Esophagus squamous epithelium (tissue), 5 donors: ENCODE measurements around the gene DPM3. TPM values are rescaled to one million over a fixed set of nuclear protein-coding genes. Genes with fewer than 3 reads are reported as not detected.

Experiments used
- DNase-seq: peaks from one replicate; lab custom pipeline; 2025; lab: John Stamatoyannopoulos, UW
- H3K27ac ChIP-seq, 4 donors: fragments of 200-600 bp; sonication (generic); one replicate each; pipeline ENCODE4 v1.5.1; 2016 to 2019; ENCODE audit warnings: mild to moderate bottlenecking in 1 of 4
- H3K27me3 ChIP-seq, 4 donors: fragments of 200-600 bp; sonication (generic); 1 replicate in 3 of 4; 2 replicates in 1 of 4; pipeline versions ENCODE4 v1.5.1 to v1.6.0; 2017 to 2021; ENCODE audit warnings: antibody characterized with exemption in 1 of 4
- H3K36me3 ChIP-seq, 3 donors: fragments of 200-600 bp; sonication (generic); one replicate each; pipeline ENCODE4 v1.5.1; 2016 to 2019
- H3K4me1 ChIP-seq, 3 donors: fragments of 200-600 bp; sonication (generic); one replicate each; pipeline ENCODE4 v1.5.1; 2017 to 2019
- H3K4me3 ChIP-seq, 4 donors: fragments of 200-600 bp; sonication (generic); 1 replicate in 3 of 4; 2 replicates in 1 of 4; pipeline ENCODE4 v1.5.1; 2016 to 2019; ENCODE audit warnings: mild to moderate bottlenecking in 2 of 4, moderate library complexity in 1 of 4
- H3K9me3 ChIP-seq, 3 donors: fragments of 200-600 bp; sonication (generic); one replicate each; pipeline ENCODE4 v1.5.1; 2016 to 2019
- POLR2A ChIP-seq, 4 donors: fragments of 450-650 bp; IDR thresholded peaks; one replicate each; pipeline ENCODE4 v1.6.1; 2017; ENCODE audit warnings: antibody characterized with exemption in 4 of 4, mild to moderate bottlenecking in 4 of 4, moderate library complexity in 3 of 4
- WGBS, 2 donors: methylation state at CpG; one replicate each; pipeline ENCODE4 v1.1.5; 2018; 5-methylcytosine and 5-hydroxymethylcytosine counted together
- intact Hi-C: fragments of 100-400 bp; cut with DNase I; formaldehyde crosslinking; loops from one replicate; pipeline ENCODE4 v1.15.0; 2022
- total RNA-seq, 4 donors: library from RNA; depleted of rRNA; stranded (reverse); fragments of >200 nt; gene quantifications; one replicate each; pipeline ENCODE4 v1.1.0, GENCODE V29; 2016
- TF ChIP-seq, protein P1 (sequence below), 6 experiments: fragments of 450-650 bp in 4 of 6; fragments of 200-600 bp in 2 of 6; sonication (generic) in 2 of 6; IDR thresholded peaks; one replicate each; pipeline ENCODE4 v1.5.1; 2016 to 2019; ENCODE audit warnings: antibody characterized with exemption in 6 of 6, mild to moderate bottlenecking in 4 of 6, moderate library complexity in 4 of 6
- donor health status: DM: yes; HTN: yes; CAD: no.

DPM3 gene
- total RNA-seq, 4 donors from 2014 or later: 33.1 to 67.7 (median 45.4) TPM

DNA sequence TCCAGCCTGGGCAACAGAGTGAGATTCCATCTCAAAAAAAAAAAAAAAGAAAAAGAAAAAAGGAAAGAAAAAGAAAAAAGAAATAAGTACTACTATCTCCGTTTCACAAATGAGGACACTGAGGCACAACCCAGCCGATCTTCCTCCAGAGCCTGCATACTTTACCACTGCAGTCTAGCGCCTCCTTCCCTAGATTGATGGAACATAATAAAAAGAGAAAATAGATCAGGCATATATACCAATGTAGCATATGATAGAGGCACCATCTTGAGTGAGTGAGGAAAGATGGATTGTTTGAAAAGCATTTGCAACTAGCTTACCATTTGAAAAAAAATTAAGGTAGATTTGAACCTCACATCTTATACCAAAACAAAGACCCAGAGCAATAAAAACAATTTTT is 5.2 kb upstream of the DPM3 start:
- no peak for DNase-seq
- Histone ChIP-seq H3K27ac (no peak overlapping the region), H3K4me3 (no peak overlapping the region), H3K9me3 (no peaks in the 10 kb centered on the region), H3K27me3 (no peaks in the 10 kb centered on the region), H3K4me1 (peaks cover 0 to 3% (median 0%) of the 10 kb centered on the region in 3 donors), H3K36me3 (no peaks in the 10 kb centered on the region)
- TF ChIP-seq, protein P1, sequence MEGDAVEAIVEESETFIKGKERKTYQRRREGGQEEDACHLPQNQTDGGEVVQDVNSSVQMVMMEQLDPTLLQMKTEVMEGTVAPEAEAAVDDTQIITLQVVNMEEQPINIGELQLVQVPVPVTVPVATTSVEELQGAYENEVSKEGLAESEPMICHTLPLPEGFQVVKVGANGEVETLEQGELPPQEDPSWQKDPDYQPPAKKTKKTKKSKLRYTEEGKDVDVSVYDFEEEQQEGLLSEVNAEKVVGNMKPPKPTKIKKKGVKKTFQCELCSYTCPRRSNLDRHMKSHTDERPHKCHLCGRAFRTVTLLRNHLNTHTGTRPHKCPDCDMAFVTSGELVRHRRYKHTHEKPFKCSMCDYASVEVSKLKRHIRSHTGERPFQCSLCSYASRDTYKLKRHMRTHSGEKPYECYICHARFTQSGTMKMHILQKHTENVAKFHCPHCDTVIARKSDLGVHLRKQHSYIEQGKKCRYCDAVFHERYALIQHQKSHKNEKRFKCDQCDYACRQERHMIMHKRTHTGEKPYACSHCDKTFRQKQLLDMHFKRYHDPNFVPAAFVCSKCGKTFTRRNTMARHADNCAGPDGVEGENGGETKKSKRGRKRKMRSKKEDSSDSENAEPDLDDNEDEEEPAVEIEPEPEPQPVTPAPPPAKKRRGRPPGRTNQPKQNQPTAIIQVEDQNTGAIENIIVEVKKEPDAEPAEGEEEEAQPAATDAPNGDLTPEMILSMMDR (IDR thresholded peaks at IDR 0.05): peak in 1 of 6 experiments; percentile 7
- TF ChIP-seq POLR2A (IDR thresholded peaks at IDR 0.05): no peak
- 79% methylated on average over 3 of the region's 3 CpGs for WGBS, 2 donors
- intact Hi-C loops: no loop called here

DNA sequence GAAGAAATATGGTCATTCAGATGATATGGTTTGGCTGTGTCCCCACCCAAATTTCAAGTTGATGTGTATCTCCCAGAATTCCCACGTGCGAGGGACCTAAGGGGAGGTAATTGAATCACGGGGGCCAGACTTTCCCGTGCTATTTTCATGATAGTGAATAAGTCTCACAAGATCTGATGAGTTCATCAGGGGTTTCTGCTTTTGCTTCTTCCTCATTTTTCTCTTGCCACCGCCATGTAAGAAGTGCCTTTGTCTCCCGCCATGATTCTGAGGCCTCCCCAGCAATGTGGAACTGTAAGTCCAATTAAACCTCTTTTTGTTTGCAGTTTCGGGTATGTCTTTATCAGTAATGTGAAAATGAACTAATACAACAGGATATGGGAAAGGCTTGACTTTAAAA is 1.4 kb upstream of the DPM3 start:
- TF ChIP-seq POLR2A (IDR thresholded peaks at IDR 0.05): no peak
- TF ChIP-seq, protein P1 (IDR thresholded peaks at IDR 0.05): no peak
- WGBS, 2 donors: 85 to 88% methylated on average over 7 of the region's 7 CpGs
- no peak for DNase-seq
- Histone ChIP-seq H3K4me1 (peaks cover 7 to 37% (median 17%) of the 10 kb centered on the region in 3 donors), H3K4me3 (no peak overlapping the region), H3K9me3 (no peaks in the 10 kb centered on the region), H3K36me3 (peaks cover 0 to 15% (median 0%) of the 10 kb centered on the region in 3 donors), H3K27me3 (no peaks in the 10 kb centered on the region), H3K27ac (no peak overlapping the region)
- intact Hi-C loops: no loop called here

DNA sequence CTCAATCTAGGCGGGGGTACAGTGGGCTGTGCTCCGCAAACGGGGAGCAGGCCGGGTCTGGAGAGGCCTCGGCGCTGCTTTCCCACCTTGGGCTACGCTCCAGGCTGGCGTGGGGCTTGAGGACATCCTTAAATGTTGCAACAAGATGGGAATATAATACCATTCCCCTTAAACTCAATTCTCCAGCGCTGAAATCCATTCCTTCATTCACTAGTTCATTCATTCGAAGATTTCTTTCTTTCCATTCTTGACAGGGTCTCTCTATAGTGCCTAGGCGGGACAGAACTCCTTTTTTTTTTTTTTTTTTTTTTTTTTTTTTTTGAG is 261 bp upstream of the DPM3 start:
- intact Hi-C loops: no loop called here
- WGBS, 2 donors: 6 to 7% methylated on average over 5 to 7 of the region's 11 CpGs
- DNase-seq: no peak

DNA sequence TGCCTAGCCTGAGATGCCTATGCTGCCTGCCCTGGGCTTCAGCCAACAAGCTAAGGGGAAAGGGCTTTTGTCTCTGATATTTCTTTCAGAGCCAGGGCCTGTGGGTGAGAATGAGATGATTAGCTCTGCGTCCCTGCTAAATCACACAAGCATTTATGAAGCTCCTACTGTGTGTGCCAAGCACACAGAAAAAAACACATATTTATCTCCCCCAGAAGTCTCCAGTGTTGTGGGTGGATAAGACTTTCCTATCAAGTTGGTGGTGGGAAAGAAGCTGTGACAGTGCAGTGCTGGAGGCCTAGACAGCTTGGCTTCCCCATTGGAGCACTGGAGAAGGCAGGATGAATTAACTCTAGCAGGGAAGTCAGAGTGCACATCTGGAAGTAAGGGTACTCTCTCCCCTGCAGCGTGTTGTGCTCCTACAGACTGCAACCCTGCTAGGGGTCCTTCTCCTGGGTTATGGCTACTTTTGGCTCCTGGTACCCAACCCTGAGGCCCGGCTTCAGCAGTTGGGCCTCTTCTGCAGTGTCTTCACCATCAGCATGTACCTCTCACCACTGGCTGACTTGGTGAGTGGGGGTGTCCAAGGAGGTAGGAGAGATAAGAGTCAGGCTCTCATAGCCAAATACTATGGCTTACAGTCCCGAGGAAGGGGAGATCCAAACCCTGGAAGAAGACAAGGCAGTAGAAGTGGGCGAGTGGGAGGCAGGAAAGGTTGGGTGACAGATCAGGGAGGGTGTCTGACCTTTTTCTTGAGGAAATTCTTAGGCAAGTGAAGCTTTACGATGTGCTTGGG is 3.0 kb downstream of the DPM3 start:
- no peak for DNase-seq
- Histone ChIP-seq H3K36me3 (peaks cover 12 to 40% (median 15%) of the 10 kb centered on the region in 3 donors), H3K9me3 (no peaks in the 10 kb centered on the region), H3K27me3 (no peaks in the 10 kb centered on the region), H3K4me3 (peak overlapping the region in 2 of 4 donors; percentile 77 to 85), H3K27ac (peak overlapping the region; percentile 97 to 100 (median 99)), H3K4me1 (peaks cover 25 to 78% (median 44%) of the 10 kb centered on the region in 3 donors)
- WGBS, 2 donors: 89 to 91% methylated on average over 4 to 6 of the region's 6 CpGs
- TF ChIP-seq, protein P1 (IDR thresholded peaks at IDR 0.05): no peak
- TF ChIP-seq POLR2A (IDR thresholded peaks at IDR 0.05): no peak
- intact Hi-C loops: no loop called here

More for the DNA sequence above, 261 bp upstream of the DPM3 start:
- H3K4me1 ChIP-seq: peaks cover 8 to 46% (median 19%) of the 10 kb centered on the region in 3 donors
- peak overlapping the region; percentile 61 to 91 (median 82) for H3K4me3 ChIP-seq
- TF ChIP-seq, protein P1 (IDR thresholded peaks at IDR 0.05): peak in 1 of 6 experiments; percentile 20
- peak in 1 of 4 donors; percentile 3 for TF ChIP-seq POLR2A (IDR thresholded peaks at IDR 0.05)
- H3K27me3 ChIP-seq: no peaks in the 10 kb centered on the region
- H3K27ac ChIP-seq: peak overlapping the region; percentile 87 to 95 (median 92)
- peaks cover 0 to 15% (median 0%) of the 10 kb centered on the region in 3 donors for H3K36me3 ChIP-seq
- H3K9me3 ChIP-seq: no peaks in the 10 kb centered on the region

DNA sequence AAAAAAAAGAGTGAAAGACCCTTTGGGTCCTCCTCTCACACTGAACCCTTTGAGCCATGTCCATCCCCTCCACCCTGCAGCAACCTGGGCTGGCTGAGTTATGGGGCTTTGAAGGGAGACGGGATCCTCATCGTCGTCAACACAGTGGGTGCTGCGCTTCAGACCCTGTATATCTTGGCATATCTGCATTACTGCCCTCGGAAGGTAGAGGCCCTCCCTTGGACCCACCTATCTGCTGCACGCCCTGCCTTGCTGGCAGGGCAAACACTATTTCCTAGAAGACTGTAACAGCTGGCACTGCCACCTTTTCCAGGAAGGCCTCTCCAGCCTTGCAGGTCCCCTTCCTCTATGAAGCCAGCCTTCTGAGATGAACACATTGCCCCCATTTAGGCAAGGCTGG is 3.6 kb downstream of the DPM3 start:
- TF ChIP-seq, protein P1 (IDR thresholded peaks at IDR 0.05): peak in 1 of 6 experiments; percentile 17
- TF ChIP-seq POLR2A (IDR thresholded peaks at IDR 0.05): no peak
- peaks cover 25 to 84% (median 50%) of the 10 kb centered on the region in 3 donors for H3K4me1 ChIP-seq
- 0 to 11% methylated on average over 4 to 6 of the region's 6 CpGs for WGBS, 2 donors
- peak overlapping the region; percentile 55 to 85 (median 76) for H3K4me3 ChIP-seq
- no peaks in the 10 kb centered on the region for H3K27me3 ChIP-seq
- intact Hi-C loops: no loop called here
- peaks cover 15 to 46% (median 16%) of the 10 kb centered on the region in 3 donors for H3K36me3 ChIP-seq
- DNase-seq: no peak
- no peaks in the 10 kb centered on the region for H3K9me3 ChIP-seq
- H3K27ac ChIP-seq: peak overlapping the region; percentile 97 to 100 (median 99)
